GM20000 (cell line): ENCODE data around the gene ETV1.

Experiments
- DNase-seq: peaks from one replicate; pipeline ENCODE4 v3.0.0; 2012; ENCODE audit warnings: low spot score
- TF ChIP-seq, protein P1 (sequence below): IDR thresholded peaks from 2 replicates; pipeline ENCODE4 v1.5.1; 2012; ENCODE audit warnings: mild to moderate bottlenecking, control low read depth; ENCODE audit errors: extremely low read depth, missing control alignments

Gene ETV1

DNA sequence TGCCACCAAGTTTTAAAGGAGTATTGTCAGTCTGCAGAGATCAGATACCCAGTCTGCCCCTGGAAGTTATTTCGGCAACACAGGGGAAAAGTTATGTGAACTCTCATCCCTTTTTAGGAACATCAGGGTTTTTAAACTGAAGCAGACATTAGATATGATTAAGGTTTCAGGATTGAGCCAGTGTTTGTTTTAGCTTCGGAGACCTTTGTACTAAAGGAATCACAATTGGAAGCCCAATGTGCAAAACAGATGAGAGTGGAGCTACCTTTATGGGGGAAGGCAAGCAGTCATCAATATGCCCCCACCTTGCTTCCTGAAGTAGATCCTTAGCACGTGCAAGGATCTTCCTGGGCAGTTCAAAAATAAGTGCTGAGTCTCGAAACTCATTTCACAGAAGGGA lies 39.5 kb downstream of the ETV1 start:
- TF ChIP-seq, protein P1, sequence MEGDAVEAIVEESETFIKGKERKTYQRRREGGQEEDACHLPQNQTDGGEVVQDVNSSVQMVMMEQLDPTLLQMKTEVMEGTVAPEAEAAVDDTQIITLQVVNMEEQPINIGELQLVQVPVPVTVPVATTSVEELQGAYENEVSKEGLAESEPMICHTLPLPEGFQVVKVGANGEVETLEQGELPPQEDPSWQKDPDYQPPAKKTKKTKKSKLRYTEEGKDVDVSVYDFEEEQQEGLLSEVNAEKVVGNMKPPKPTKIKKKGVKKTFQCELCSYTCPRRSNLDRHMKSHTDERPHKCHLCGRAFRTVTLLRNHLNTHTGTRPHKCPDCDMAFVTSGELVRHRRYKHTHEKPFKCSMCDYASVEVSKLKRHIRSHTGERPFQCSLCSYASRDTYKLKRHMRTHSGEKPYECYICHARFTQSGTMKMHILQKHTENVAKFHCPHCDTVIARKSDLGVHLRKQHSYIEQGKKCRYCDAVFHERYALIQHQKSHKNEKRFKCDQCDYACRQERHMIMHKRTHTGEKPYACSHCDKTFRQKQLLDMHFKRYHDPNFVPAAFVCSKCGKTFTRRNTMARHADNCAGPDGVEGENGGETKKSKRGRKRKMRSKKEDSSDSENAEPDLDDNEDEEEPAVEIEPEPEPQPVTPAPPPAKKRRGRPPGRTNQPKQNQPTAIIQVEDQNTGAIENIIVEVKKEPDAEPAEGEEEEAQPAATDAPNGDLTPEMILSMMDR, result no peak
- DNase-seq, result no peak

DNA sequence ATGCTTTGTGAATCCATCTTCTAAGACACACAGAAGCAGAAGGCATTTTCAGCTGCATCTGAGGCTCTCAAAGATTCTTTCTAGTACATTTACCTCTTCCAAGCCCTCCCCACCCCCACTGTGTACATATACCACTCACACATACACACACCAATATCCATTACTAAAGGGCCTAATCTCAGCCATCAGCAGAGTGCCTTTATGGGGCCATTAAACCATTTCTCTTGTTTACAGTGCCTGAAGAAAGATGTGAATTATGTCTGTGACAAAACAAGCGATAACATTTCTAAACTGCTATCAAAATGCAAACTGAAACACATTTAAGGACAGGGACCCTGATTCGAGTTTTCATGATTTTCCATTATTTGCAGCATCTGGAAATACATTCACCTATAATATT lies 40.0 kb downstream of the ETV1 start:
- TF ChIP-seq, protein P1, result no peak
- no peak for DNase-seq

DNA sequence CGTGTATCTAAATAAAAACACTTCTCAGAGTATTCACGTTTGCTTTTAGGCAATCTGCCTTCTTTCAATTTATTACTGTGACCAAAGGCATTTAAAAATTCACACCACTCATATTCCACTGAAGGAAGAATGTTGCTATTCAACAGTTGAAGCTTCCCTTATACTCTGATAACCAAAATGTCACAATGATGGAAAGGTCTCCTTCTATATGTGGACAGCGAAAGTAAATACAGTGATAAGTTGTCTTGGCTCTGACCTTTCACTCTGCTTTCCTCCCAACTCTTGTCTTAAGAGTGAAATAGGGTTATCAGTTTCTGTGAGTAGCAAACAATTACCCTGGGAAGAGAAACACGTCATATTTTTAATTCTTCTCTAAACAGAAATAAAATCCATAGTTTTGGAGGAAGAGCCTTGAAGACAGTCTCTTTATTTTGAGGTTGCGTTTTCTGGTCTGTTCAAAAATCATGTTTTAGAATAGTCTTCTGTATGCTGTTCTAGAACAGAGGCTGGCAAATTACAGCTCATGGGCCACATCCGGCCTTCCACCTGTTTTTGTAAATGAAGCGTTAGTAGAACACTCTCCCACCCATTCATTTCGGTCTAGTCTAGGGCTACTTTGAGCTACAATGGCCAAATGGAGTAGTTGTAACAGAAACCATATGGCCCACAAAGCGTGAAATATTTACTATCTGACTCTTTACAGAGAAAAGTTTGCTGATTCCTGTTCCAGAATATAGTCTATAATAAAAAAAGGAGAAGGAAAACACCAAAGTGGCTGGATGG lies 41.3 kb downstream of the ETV1 start:
- TF ChIP-seq, protein P1, result no peak
- DNase-seq, result no peak

DNA sequence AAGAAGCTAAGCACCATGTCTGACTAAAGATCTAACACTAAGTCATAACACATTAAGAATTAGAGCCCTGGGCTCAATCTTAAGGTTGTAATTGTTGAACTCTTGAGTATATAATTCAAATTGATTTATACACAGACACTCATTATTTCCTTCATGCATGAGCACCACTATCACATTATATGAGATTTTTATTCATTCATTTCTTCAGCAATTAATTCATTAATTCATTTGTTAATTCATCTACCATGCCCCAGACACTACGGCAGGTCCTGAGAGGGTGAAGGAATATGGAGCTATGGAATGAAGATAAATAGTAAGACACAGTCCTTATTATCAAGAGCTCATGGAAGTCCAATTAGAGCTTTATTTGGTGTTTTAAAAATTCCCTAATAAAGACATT lies 41.9 kb downstream of the ETV1 start:
- DNase-seq, result no peak
- TF ChIP-seq, protein P1, result no peak

DNA sequence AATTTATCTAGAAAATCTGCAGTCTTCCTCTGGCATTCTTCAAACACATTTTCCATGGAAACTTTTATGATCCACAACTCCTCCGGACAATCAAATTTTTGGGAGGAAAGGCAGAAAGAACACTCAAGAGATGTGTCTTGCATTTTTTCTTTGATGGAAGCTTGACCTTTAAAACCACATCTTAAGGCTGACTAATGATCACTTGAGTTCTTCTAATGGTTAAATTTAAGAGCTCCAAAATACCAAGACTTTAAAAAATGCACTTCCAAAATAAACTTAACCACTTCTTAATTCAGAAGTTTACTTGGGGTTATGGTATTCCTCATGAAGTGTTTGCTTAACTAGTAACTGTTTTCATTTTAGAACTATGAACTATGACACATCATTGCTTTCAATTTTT lies 43.3 kb downstream of the ETV1 start:
- DNase-seq, result no peak
- TF ChIP-seq, protein P1, result no peak

DNA sequence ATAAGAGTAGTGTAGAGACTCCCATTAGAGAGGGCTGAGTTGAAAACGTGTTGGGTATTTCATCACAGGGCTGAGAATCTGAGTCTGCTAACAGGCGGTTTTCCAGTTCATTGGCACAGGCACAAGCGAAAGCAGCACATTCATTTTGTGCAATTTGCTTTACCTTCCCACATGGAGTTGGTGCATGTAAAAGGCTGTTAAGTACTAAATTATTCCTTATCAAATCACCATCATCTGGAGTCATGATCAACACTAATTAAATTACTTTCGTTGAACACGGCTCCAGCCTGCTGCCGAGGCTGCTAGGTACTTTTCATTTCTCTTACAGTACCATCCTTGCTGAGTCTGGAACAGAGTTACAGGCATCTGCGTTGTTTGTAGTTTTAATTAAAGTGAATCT lies 43.8 kb downstream of the ETV1 start:
- TF ChIP-seq, protein P1, result no peak
- no peak for DNase-seq

DNA sequence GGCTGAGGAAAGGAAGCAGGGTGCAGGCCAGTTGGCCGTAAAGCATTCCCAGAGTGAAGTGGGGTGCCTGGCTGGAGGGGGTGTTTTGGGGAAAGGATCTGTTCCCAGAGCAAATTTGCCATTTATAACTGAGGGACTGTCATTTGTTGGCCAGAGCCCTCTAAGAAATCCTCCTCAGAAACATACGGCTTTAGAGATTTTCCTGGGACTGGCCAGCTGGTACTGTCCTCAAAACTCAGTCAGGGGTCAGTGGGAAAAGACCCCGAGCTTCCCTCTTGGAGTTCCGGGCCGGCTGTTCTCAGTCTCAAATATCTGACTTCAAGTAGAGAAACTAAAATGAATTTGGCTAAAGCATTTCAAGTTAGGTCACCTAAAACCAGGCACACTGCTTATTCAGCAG lies 55.9 kb downstream of the ETV1 start:
- DNase-seq, result no peak
- TF ChIP-seq, protein P1, result no peak
